Esophagus squamous epithelium (tissue), 5 donors: ENCODE data around the gene KLHL9. TPM values are rescaled to one million over a fixed set of nuclear protein-coding genes. Genes with fewer than 3 reads are reported as not detected.

Experiments
- DNase-seq: peaks from one replicate; lab custom pipeline; 2025; lab: John Stamatoyannopoulos, UW
- H3K27ac ChIP-seq, 4 donors: fragments of 200-600 bp; sonication (generic); one replicate each; pipeline ENCODE4 v1.5.1; 2016 to 2019; ENCODE audit warnings: mild to moderate bottlenecking in 1 of 4
- H3K27me3 ChIP-seq, 4 donors: fragments of 200-600 bp; sonication (generic); 1 replicate in 3 of 4; 2 replicates in 1 of 4; pipeline versions ENCODE4 v1.5.1 to v1.6.0; 2017 to 2021; ENCODE audit warnings: antibody characterized with exemption in 1 of 4
- H3K36me3 ChIP-seq, 3 donors: fragments of 200-600 bp; sonication (generic); one replicate each; pipeline ENCODE4 v1.5.1; 2016 to 2019
- H3K4me1 ChIP-seq, 3 donors: fragments of 200-600 bp; sonication (generic); one replicate each; pipeline ENCODE4 v1.5.1; 2017 to 2019
- H3K4me3 ChIP-seq, 4 donors: fragments of 200-600 bp; sonication (generic); 1 replicate in 3 of 4; 2 replicates in 1 of 4; pipeline ENCODE4 v1.5.1; 2016 to 2019; ENCODE audit warnings: mild to moderate bottlenecking in 2 of 4, moderate library complexity in 1 of 4
- H3K9me3 ChIP-seq, 3 donors: fragments of 200-600 bp; sonication (generic); one replicate each; pipeline ENCODE4 v1.5.1; 2016 to 2019
- CTCF ChIP-seq, 6 experiments: fragments of 450-650 bp in 4 of 6; fragments of 200-600 bp in 2 of 6; sonication (generic) in 2 of 6; IDR thresholded peaks; one replicate each; pipeline ENCODE4 v1.5.1; 2016 to 2019; ENCODE audit warnings: antibody characterized with exemption in 6 of 6, mild to moderate bottlenecking in 4 of 6, moderate library complexity in 4 of 6
- POLR2A ChIP-seq, 4 donors: fragments of 450-650 bp; IDR thresholded peaks; one replicate each; pipeline ENCODE4 v1.6.1; 2017; ENCODE audit warnings: antibody characterized with exemption in 4 of 4, mild to moderate bottlenecking in 4 of 4, moderate library complexity in 3 of 4
- WGBS, 2 donors: methylation state at CpG; one replicate each; pipeline ENCODE4 v1.1.5; 2018; 5-methylcytosine and 5-hydroxymethylcytosine counted together
- intact Hi-C: fragments of 100-400 bp; cut with DNase I; formaldehyde crosslinking; loops from one replicate; pipeline ENCODE4 v1.15.0; 2022
- total RNA-seq, 4 donors: library from RNA; depleted of rRNA; stranded (reverse); fragments of >200 nt; gene quantifications; one replicate each; pipeline ENCODE4 v1.1.0, GENCODE V29; 2016
- donor health status: DM: yes; HTN: yes; CAD: no.

Gene KLHL9
- total RNA-seq, 4 donors from 2014 or later, result 6.6 to 21.2 (median 13.5) TPM

- H3K4me1 ChIP-seq, result peaks cover 11 to 37% (median 20%) of the 10 kb centered on the region in 3 donors
- H3K36me3 ChIP-seq, result no peaks in the 10 kb centered on the region
- H3K27ac ChIP-seq, result no peak overlapping the region
- no peaks in the 10 kb centered on the region for H3K9me3 ChIP-seq
- no peak for DNase-seq
- intact Hi-C loops, result no loop called here
- peaks cover 0 to 4% (median 0%) of the 10 kb centered on the region in 4 donors for H3K27me3 ChIP-seq
- no peak overlapping the region for H3K4me3 ChIP-seq
- TF ChIP-seq CTCF (IDR thresholded peaks at IDR 0.05), result no peak
Measured at GRCh38 chr9:21336457-21336856, 1.3 kb upstream of the KLHL9 start.

- H3K27ac ChIP-seq, result no peak overlapping the region
- H3K9me3 ChIP-seq, result no peaks in the 10 kb centered on the region
- peak overlapping the region in 2 of 4 donors; percentile 71 to 92 for H3K4me3 ChIP-seq
- WGBS, 2 donors, result 84 to 100% methylated on average over 2 of the region's 2 CpGs
- no peak for DNase-seq
- no peaks in the 10 kb centered on the region for H3K27me3 ChIP-seq
- H3K4me1 ChIP-seq, result peaks cover 13 to 70% (median 32%) of the 10 kb centered on the region in 3 donors
- intact Hi-C loops, result no loop called here
- TF ChIP-seq CTCF (IDR thresholded peaks at IDR 0.05), result no peak
- no peak for TF ChIP-seq POLR2A (IDR thresholded peaks at IDR 0.05)
- no peaks in the 10 kb centered on the region for H3K36me3 ChIP-seq
Measured at GRCh38 chr9:21333226-21333625, 2.0 kb downstream of the KLHL9 start.

- intact Hi-C loops, result no loop called here
- Histone ChIP-seq H3K27ac (no peak overlapping the region), H3K4me3 (peak overlapping the region in 1 of 4 donors; percentile 24), H3K36me3 (no peaks in the 10 kb centered on the region), H3K27me3 (no peaks in the 10 kb centered on the region), H3K4me1 (peaks cover 13 to 84% (median 32%) of the 10 kb centered on the region in 3 donors), H3K9me3 (no peaks in the 10 kb centered on the region)
- no peak for TF ChIP-seq POLR2A (IDR thresholded peaks at IDR 0.05)
- no peak for TF ChIP-seq CTCF (IDR thresholded peaks at IDR 0.05)
- 30 to 51% methylated on average over 5 of the region's 5 CpGs for WGBS, 2 donors
- DNase-seq, result no peak
Measured at GRCh38 chr9:21331676-21332402, 3.4 kb downstream of the KLHL9 start.

- Histone ChIP-seq H3K36me3 (peaks cover 0 to 40% (median 0%) of the 10 kb centered on the region in 3 donors), H3K27me3 (no peaks in the 10 kb centered on the region), H3K9me3 (no peaks in the 10 kb centered on the region), H3K4me1 (peaks cover 4 to 50% (median 14%) of the 10 kb centered on the region in 3 donors), H3K4me3 (no peak overlapping the region), H3K27ac (no peak overlapping the region)
- TF ChIP-seq POLR2A (IDR thresholded peaks at IDR 0.05) (no peak), CTCF (IDR thresholded peaks at IDR 0.05) (peak; percentile 33 to 71 (median 59))
- intact Hi-C loops, result loop anchor here (10.0 kb wide), 1 partner anchor 468 kb away; no protein-coding TSS in a partner anchor
- 23 to 27% methylated on average over 2 of the region's 2 CpGs for WGBS, 2 donors
- no peak for DNase-seq
Measured at GRCh38 chr9:21326526-21327139, 8.6 kb downstream of the KLHL9 start.

GRCh38 chr9:21324047-21324446, 11.2 kb downstream of the KLHL9 start:
- Histone ChIP-seq H3K27ac (no peak overlapping the region), H3K4me1 (peaks cover 0 to 33% (median 0%) of the 10 kb centered on the region in 3 donors), H3K36me3 (peaks cover 0 to 46% (median 0%) of the 10 kb centered on the region in 3 donors), H3K4me3 (no peak overlapping the region), H3K27me3 (no peaks in the 10 kb centered on the region), H3K9me3 (no peaks in the 10 kb centered on the region)
- TF ChIP-seq POLR2A (IDR thresholded peaks at IDR 0.05) (no peak), CTCF (IDR thresholded peaks at IDR 0.05) (no peak)
- intact Hi-C loops, result loop anchor here (10.0 kb wide), 1 partner anchor 471 kb away; no protein-coding TSS in a partner anchor
- no peak for DNase-seq
- WGBS, 2 donors, result 78 to 95% methylated on average over 4 of the region's 4 CpGs
